PC-9 (cell line): ENCODE results near the gene AUTS2.

Experiments
- EZH2 ChIP-seq: fragments of 200-600 bp; sonication (generic); IDR thresholded peaks from 2 replicates; pipeline ENCODE4 v1.8.0; 2017; ENCODE audit warnings: antibody characterized with exemption, low read depth
- TF ChIP-seq, protein P1 (sequence below): fragments of 200-600 bp; sonication (generic); conservative IDR thresholded peaks from 2 replicates; pipeline ENCODE4 v1.6.1; 2017; ENCODE audit warnings: mixed run types, antibody characterized with exemption, mild to moderate bottlenecking, moderate library complexity

DNA sequence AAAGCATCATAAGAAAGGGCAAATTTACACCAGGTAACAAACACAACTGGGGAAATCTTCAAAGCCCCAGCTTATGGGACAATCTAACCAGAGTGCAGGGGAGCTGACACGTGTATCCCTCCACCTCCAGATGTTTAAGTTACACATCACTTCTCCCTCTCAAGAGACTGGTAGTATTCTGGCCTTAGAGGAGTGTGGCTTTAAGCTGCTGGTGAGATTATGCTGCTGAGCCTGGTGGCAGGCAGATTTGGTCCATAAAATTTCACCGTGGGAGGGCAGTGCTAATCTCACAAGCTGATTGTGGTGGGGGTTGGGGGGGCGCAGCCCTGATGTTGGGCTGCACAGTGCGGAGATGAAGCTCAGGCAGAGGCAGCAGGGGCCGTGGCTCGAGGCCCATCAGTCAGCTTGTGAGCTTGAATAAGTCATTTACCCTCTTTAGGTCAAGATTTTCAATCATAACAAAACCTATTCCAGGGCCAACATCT is 1102.7 kb downstream of the AUTS2 start:
- no peak for TF ChIP-seq EZH2
- TF ChIP-seq, protein P1, sequence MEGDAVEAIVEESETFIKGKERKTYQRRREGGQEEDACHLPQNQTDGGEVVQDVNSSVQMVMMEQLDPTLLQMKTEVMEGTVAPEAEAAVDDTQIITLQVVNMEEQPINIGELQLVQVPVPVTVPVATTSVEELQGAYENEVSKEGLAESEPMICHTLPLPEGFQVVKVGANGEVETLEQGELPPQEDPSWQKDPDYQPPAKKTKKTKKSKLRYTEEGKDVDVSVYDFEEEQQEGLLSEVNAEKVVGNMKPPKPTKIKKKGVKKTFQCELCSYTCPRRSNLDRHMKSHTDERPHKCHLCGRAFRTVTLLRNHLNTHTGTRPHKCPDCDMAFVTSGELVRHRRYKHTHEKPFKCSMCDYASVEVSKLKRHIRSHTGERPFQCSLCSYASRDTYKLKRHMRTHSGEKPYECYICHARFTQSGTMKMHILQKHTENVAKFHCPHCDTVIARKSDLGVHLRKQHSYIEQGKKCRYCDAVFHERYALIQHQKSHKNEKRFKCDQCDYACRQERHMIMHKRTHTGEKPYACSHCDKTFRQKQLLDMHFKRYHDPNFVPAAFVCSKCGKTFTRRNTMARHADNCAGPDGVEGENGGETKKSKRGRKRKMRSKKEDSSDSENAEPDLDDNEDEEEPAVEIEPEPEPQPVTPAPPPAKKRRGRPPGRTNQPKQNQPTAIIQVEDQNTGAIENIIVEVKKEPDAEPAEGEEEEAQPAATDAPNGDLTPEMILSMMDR = no peak
